Measurements from ENCODE around the gene CNPY3.
"Not testable (repeated sequence)": the region's sequence is repeated elsewhere in the genome, so short reads cannot be mapped to it uniquely, and the experiment has no call there.

Gene CNPY3

GRCh38 chr6:42888201-42888600 is 41.1 kb upstream of the CNPY3 start:
- not testable (repeated sequence) for H3K4me1 ChIP-seq (ENCODE audit: control insufficient read depth in 1 of 2, insufficient read depth in 2 of 2, low read length in 2 of 2); H2AFZ ChIP-seq (ENCODE audit: insufficient read depth, low read length, poor library complexity); H2BK12ac ChIP-seq (ENCODE audit: low read length); H3K4me2 ChIP-seq (ENCODE audit: low read length); H3K18ac ChIP-seq (ENCODE audit: low read length); H3K79me2 ChIP-seq (ENCODE audit: control insufficient read depth, insufficient read depth, low read length, poor library complexity); H4K91ac ChIP-seq (ENCODE audit: low read depth, low read length); H3K23ac ChIP-seq (ENCODE audit: low read length); H3K27ac ChIP-seq (ENCODE audit: low read depth, low read length); H3K9me3 ChIP-seq (ENCODE audit: insufficient read depth, low read depth, low read length); H3K9ac ChIP-seq (ENCODE audit: low read length); H4K8ac ChIP-seq (ENCODE audit: low read depth, low read length); H2BK5ac ChIP-seq (ENCODE audit: low read depth, low read length, poor library complexity); H4K12ac ChIP-seq (ENCODE audit: low read depth, low read length); H3K27me3 ChIP-seq (ENCODE audit: insufficient read depth, low read length); H2BK120ac ChIP-seq (ENCODE audit: insufficient read depth, low read length, poor library complexity); H3K14ac ChIP-seq (ENCODE audit: low read length); H3K4me3 ChIP-seq (ENCODE audit: low read depth, low read length); H3K79me1 ChIP-seq (ENCODE audit: low read length); H2AK5ac ChIP-seq (ENCODE audit: low read length); DNase-seq; H3K4ac ChIP-seq (ENCODE audit: low read depth, low read length)
- WGBS (ENCODE audit: extremely low coverage, insufficient coverage, insufficient read length), result no CpG with 5 or more reads among the region's 4 CpGs
- H3K36me3 ChIP-seq (ENCODE audit: control insufficient read depth in 1 of 2, insufficient read depth in 2 of 2, low read length in 2 of 2), result peaks cover 17 to 37% of the 10 kb centered on the region in 2 experiments

DNA sequence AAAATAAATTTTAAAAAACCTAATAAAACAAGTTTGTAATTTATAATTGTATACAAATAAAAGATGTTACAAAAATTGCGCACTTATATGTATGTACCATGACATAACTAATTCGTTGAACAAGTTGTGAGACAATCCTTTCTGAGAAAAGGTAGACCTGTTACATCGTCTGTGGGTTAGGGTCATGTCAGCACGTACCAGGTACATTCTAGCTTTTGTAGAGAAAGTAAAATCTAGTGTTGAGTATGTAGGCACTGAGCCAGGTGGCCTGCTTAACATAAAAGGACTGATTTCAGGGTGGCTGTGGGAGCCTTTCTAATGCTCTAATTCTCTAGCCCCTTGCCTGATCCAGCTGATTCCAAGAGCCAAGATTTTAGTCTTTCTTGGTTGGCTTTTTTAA is 39.5 kb upstream of the CNPY3 start:
- no peak overlapping the region for H4K12ac ChIP-seq (ENCODE audit: low read depth, low read length)
- H3K4ac ChIP-seq (ENCODE audit: low read depth, low read length), result no peak overlapping the region
- WGBS (ENCODE audit: extremely low coverage, insufficient coverage, insufficient read length), result no CpG with 5 or more reads among the region's 4 CpGs
- no peak overlapping the region for H2AFZ ChIP-seq (ENCODE audit: insufficient read depth, low read length, poor library complexity)
- H2BK12ac ChIP-seq (ENCODE audit: low read length), result no peak overlapping the region
- H3K4me2 ChIP-seq (ENCODE audit: low read length), result peak overlapping the region; percentile 84
- peaks cover 0 to 2% of the 10 kb centered on the region in 2 experiments for H3K4me1 ChIP-seq (ENCODE audit: control insufficient read depth in 1 of 2, insufficient read depth in 2 of 2, low read length in 2 of 2)
- H3K36me3 ChIP-seq (ENCODE audit: control insufficient read depth in 1 of 2, insufficient read depth in 2 of 2, low read length in 2 of 2), result peaks cover 14 to 20% of the 10 kb centered on the region in 2 experiments
- no peak overlapping the region for H3K14ac ChIP-seq (ENCODE audit: low read length)
- H2AK5ac ChIP-seq (ENCODE audit: low read length), result no peak overlapping the region
- peak overlapping the region; percentile 99 for H3K27ac ChIP-seq (ENCODE audit: low read depth, low read length)
- no peak overlapping the region for H2BK120ac ChIP-seq (ENCODE audit: insufficient read depth, low read length, poor library complexity)
- H3K79me2 ChIP-seq (ENCODE audit: control insufficient read depth, insufficient read depth, low read length, poor library complexity), result peaks cover 3% of the 10 kb centered on the region
- H3K23ac ChIP-seq (ENCODE audit: low read length), result no peak overlapping the region
- H3K18ac ChIP-seq (ENCODE audit: low read length), result no peak overlapping the region
- no peak overlapping the region for H4K91ac ChIP-seq (ENCODE audit: low read depth, low read length)
- peaks cover 6% of the 10 kb centered on the region for H3K79me1 ChIP-seq (ENCODE audit: low read length)
- H3K4me3 ChIP-seq (ENCODE audit: low read depth, low read length), result no peak overlapping the region
- no peak overlapping the region for H2BK5ac ChIP-seq (ENCODE audit: low read depth, low read length, poor library complexity)
- no peak overlapping the region for H3K9ac ChIP-seq (ENCODE audit: low read length)
- no peak for DNase-seq
- no peaks in the 10 kb centered on the region for H3K27me3 ChIP-seq (ENCODE audit: insufficient read depth, low read length)
- no peak overlapping the region for H4K8ac ChIP-seq (ENCODE audit: low read depth, low read length)
- H3K9me3 ChIP-seq (ENCODE audit: insufficient read depth, low read depth, low read length), result no peaks in the 10 kb centered on the region

- peak overlapping the region; percentile 89 for H4K12ac ChIP-seq (ENCODE audit: low read depth, low read length)
- H3K9ac ChIP-seq (ENCODE audit: low read length), result peak overlapping the region; percentile 99
- H2AFZ ChIP-seq (ENCODE audit: insufficient read depth, low read length, poor library complexity), result peak overlapping the region; percentile 89
- no peak overlapping the region for H3K23ac ChIP-seq (ENCODE audit: low read length)
- H3K36me3 ChIP-seq (ENCODE audit: control insufficient read depth in 1 of 2, insufficient read depth in 2 of 2, low read length in 2 of 2), result peaks cover 8 to 13% of the 10 kb centered on the region in 2 experiments
- H3K27ac ChIP-seq (ENCODE audit: low read depth, low read length), result peak overlapping the region; percentile 99
- peak overlapping the region; percentile 92 for H4K91ac ChIP-seq (ENCODE audit: low read depth, low read length)
- H3K4me3 ChIP-seq (ENCODE audit: low read depth, low read length), result peak overlapping the region; percentile 99
- peak; percentile 80 to 88 for DNase-seq
- peak overlapping the region; percentile 84 for H3K4me2 ChIP-seq (ENCODE audit: low read length)
- peak overlapping the region; percentile 97 for H3K14ac ChIP-seq (ENCODE audit: low read length)
- H3K18ac ChIP-seq (ENCODE audit: low read length), result peak overlapping the region; percentile 94
- no peaks in the 10 kb centered on the region for H3K9me3 ChIP-seq (ENCODE audit: insufficient read depth, low read depth, low read length)
- H2AK5ac ChIP-seq (ENCODE audit: low read length), result peak overlapping the region; percentile 45
- H4K8ac ChIP-seq (ENCODE audit: low read depth, low read length), result peak overlapping the region; percentile 97
- no CpG with 5 or more reads among the region's 63 CpGs for WGBS (ENCODE audit: extremely low coverage, insufficient coverage, insufficient read length)
- H3K79me1 ChIP-seq (ENCODE audit: low read length), result peaks cover 6% of the 10 kb centered on the region
- peak overlapping the region; percentile 19 for H2BK12ac ChIP-seq (ENCODE audit: low read length)
- peak overlapping the region; percentile 86 for H2BK5ac ChIP-seq (ENCODE audit: low read depth, low read length, poor library complexity)
- peaks cover 0 to 2% of the 10 kb centered on the region in 2 experiments for H3K4me1 ChIP-seq (ENCODE audit: control insufficient read depth in 1 of 2, insufficient read depth in 2 of 2, low read length in 2 of 2)
- H2BK120ac ChIP-seq (ENCODE audit: insufficient read depth, low read length, poor library complexity), result peak overlapping the region; percentile 92
- no peaks in the 10 kb centered on the region for H3K27me3 ChIP-seq (ENCODE audit: insufficient read depth, low read length)
- H3K4ac ChIP-seq (ENCODE audit: low read depth, low read length), result peak overlapping the region; percentile 88
- H3K79me2 ChIP-seq (ENCODE audit: control insufficient read depth, insufficient read depth, low read length, poor library complexity), result peaks cover 3% of the 10 kb centered on the region
Measured at GRCh38 chr6:42890311-42891198, 38.7 kb upstream of the CNPY3 start.

GRCh38 chr6:42891199-42891722 is 38.0 kb upstream of the CNPY3 start:
- peak overlapping the region; percentile 91 for H4K8ac ChIP-seq (ENCODE audit: low read depth, low read length)
- H3K9me3 ChIP-seq (ENCODE audit: insufficient read depth, low read depth, low read length), result no peaks in the 10 kb centered on the region
- no CpG with 5 or more reads among the region's 17 CpGs for WGBS (ENCODE audit: extremely low coverage, insufficient coverage, insufficient read length)
- H2BK120ac ChIP-seq (ENCODE audit: insufficient read depth, low read length, poor library complexity), result no peak overlapping the region
- no peak overlapping the region for H2AK5ac ChIP-seq (ENCODE audit: low read length)
- H3K4ac ChIP-seq (ENCODE audit: low read depth, low read length), result no peak overlapping the region
- peaks cover 4 to 7% of the 10 kb centered on the region in 2 experiments for H3K36me3 ChIP-seq (ENCODE audit: control insufficient read depth in 1 of 2, insufficient read depth in 2 of 2, low read length in 2 of 2)
- H3K79me1 ChIP-seq (ENCODE audit: low read length), result peaks cover 6% of the 10 kb centered on the region
- no peak overlapping the region for H3K9ac ChIP-seq (ENCODE audit: low read length)
- peak overlapping the region; percentile 84 for H4K12ac ChIP-seq (ENCODE audit: low read depth, low read length)
- H2BK12ac ChIP-seq (ENCODE audit: low read length), result no peak overlapping the region
- H2AFZ ChIP-seq (ENCODE audit: insufficient read depth, low read length, poor library complexity), result peak overlapping the region; percentile 53
- H3K14ac ChIP-seq (ENCODE audit: low read length), result peak overlapping the region; percentile 67
- no peak for DNase-seq
- H3K23ac ChIP-seq (ENCODE audit: low read length), result no peak overlapping the region
- H3K27ac ChIP-seq (ENCODE audit: low read depth, low read length), result peak overlapping the region; percentile 99
- peak overlapping the region; percentile 99 for H3K4me3 ChIP-seq (ENCODE audit: low read depth, low read length)
- peaks cover 3% of the 10 kb centered on the region for H3K79me2 ChIP-seq (ENCODE audit: control insufficient read depth, insufficient read depth, low read length, poor library complexity)
- no peak overlapping the region for H4K91ac ChIP-seq (ENCODE audit: low read depth, low read length)
- H3K4me1 ChIP-seq (ENCODE audit: control insufficient read depth in 1 of 2, insufficient read depth in 2 of 2, low read length in 2 of 2), result peaks cover 0 to 2% of the 10 kb centered on the region in 2 experiments
- peak overlapping the region; percentile 84 for H3K4me2 ChIP-seq (ENCODE audit: low read length)
- H3K27me3 ChIP-seq (ENCODE audit: insufficient read depth, low read length), result no peaks in the 10 kb centered on the region
- no peak overlapping the region for H3K18ac ChIP-seq (ENCODE audit: low read length)
- H2BK5ac ChIP-seq (ENCODE audit: low read depth, low read length, poor library complexity), result no peak overlapping the region

All from trophoblast cell (in vitro differentiated cells and primary cell).